HEK293T (cell line): Measurements from ENCODE around the gene GAS2L2.

Source experiments
- BHLHE40 ChIP-seq: fragments of 450-650 bp; IDR thresholded peaks from 2 replicates; pipeline ENCODE4 v1.6.1; 2016; ENCODE audit warnings: mild to moderate bottlenecking, moderate library complexity, borderline replicate concordance
- FOXA1 ChIP-seq: fragments of 450-650 bp; IDR thresholded peaks from 2 replicates; pipeline ENCODE4 v1.6.1; 2016; ENCODE audit warnings: mild to moderate bottlenecking
- FOXK2 ChIP-seq: fragments of 450-650 bp; IDR thresholded peaks from 2 replicates; pipeline ENCODE4 v1.6.1; 2016; ENCODE audit warnings: mild to moderate bottlenecking
- SP1 ChIP-seq: fragments of 450-650 bp; IDR thresholded peaks from 2 replicates; pipeline ENCODE4 v1.6.1; 2017
- SUZ12 ChIP-seq: fragments of 450-650 bp; IDR thresholded peaks from 2 replicates; pipeline ENCODE4 v1.6.1; 2016; ENCODE audit warnings: mild to moderate bottlenecking
- TARDBP ChIP-seq: fragments of 450-650 bp; IDR thresholded peaks from 2 replicates; pipeline ENCODE4 v1.6.1; 2016

- no peak for TF ChIP-seq TARDBP
- TF ChIP-seq SUZ12 = no peak
- no peak for TF ChIP-seq BHLHE40
- no peak for TF ChIP-seq SP1
- TF ChIP-seq FOXK2 = no peak
- TF ChIP-seq FOXA1 = no peak
Measured at GRCh38 chr17:35742496-35742895, 10.5 kb downstream of the GAS2L2 start.
